ENCODE results near the gene LHX3. TPM values are rescaled to one million over a fixed set of nuclear protein-coding genes. Genes with fewer than 3 reads are reported as not detected.

LHX3 gene
- total and polyA plus RNA-seq, 2 experiments from 2014 or later = not detected

GRCh38 chr9:136222166-136222905 lies 17.4 kb upstream of the LHX3 start:
- TF ChIP-seq CTCF (IDR thresholded peaks at IDR 0.05; ENCODE audit: low read depth, low read length) = no peak
- no peak overlapping the region for H3K4me3 ChIP-seq
- H3K27ac ChIP-seq = no peak overlapping the region
- no peaks in the 10 kb centered on the region for H3K4me1 ChIP-seq (ENCODE audit: low read depth)
- DNase-seq (ENCODE audit: low read depth in 1 of 2, low spot score in 1 of 2) = no peak
- no peaks in the 10 kb centered on the region for H3K36me3 ChIP-seq
- H3K9me3 ChIP-seq (ENCODE audit: low read depth) = no peaks in the 10 kb centered on the region
- H3K27me3 ChIP-seq = no peaks in the 10 kb centered on the region

- DNase-seq (ENCODE audit: low read depth in 1 of 2, low spot score in 1 of 2) = peak in 1 of 2 donors; percentile 41
- Histone ChIP-seq H3K27me3 (no peaks in the 10 kb centered on the region), H3K27ac (no peak overlapping the region), H3K36me3 (no peaks in the 10 kb centered on the region), H3K4me3 (no peak overlapping the region), H3K4me1 (ENCODE audit: low read depth) (no peaks in the 10 kb centered on the region), H3K9me3 (ENCODE audit: low read depth) (no peaks in the 10 kb centered on the region)
- no peak for TF ChIP-seq CTCF (IDR thresholded peaks at IDR 0.05; ENCODE audit: low read depth, low read length)
Measured at GRCh38 chr9:136220017-136220729, 15.2 kb upstream of the LHX3 start.

GRCh38 chr9:136219276-136219675 lies 14.3 kb upstream of the LHX3 start:
- TF ChIP-seq CTCF (IDR thresholded peaks at IDR 0.05; ENCODE audit: low read depth, low read length) = no peak
- Histone ChIP-seq H3K27ac (no peak overlapping the region), H3K4me1 (ENCODE audit: low read depth) (no peaks in the 10 kb centered on the region), H3K27me3 (no peaks in the 10 kb centered on the region), H3K9me3 (ENCODE audit: low read depth) (no peaks in the 10 kb centered on the region), H3K36me3 (peaks cover 3% of the 10 kb centered on the region), H3K4me3 (no peak overlapping the region)
- DNase-seq (ENCODE audit: low read depth in 1 of 2, low spot score in 1 of 2) = peak in 1 of 2 donors; percentile 19

GRCh38 chr9:136218673-136219072 lies 13.7 kb upstream of the LHX3 start:
- no peaks in the 10 kb centered on the region for H3K4me1 ChIP-seq (ENCODE audit: low read depth)
- no peaks in the 10 kb centered on the region for H3K9me3 ChIP-seq (ENCODE audit: low read depth)
- H3K27me3 ChIP-seq = no peaks in the 10 kb centered on the region
- peaks cover 3% of the 10 kb centered on the region for H3K36me3 ChIP-seq
- H3K27ac ChIP-seq = no peak overlapping the region
- H3K4me3 ChIP-seq = no peak overlapping the region
- TF ChIP-seq CTCF (IDR thresholded peaks at IDR 0.05; ENCODE audit: low read depth, low read length) = no peak
- no peak for DNase-seq (ENCODE audit: low read depth in 1 of 2, low spot score in 1 of 2)

GRCh38 chr9:136218271-136218670 lies 13.3 kb upstream of the LHX3 start:
- H3K27me3 ChIP-seq = no peaks in the 10 kb centered on the region
- H3K4me1 ChIP-seq (ENCODE audit: low read depth) = no peaks in the 10 kb centered on the region
- no peaks in the 10 kb centered on the region for H3K9me3 ChIP-seq (ENCODE audit: low read depth)
- H3K36me3 ChIP-seq = peaks cover 3% of the 10 kb centered on the region
- no peak for DNase-seq (ENCODE audit: low read depth in 1 of 2, low spot score in 1 of 2)
- no peak overlapping the region for H3K4me3 ChIP-seq
- H3K27ac ChIP-seq = no peak overlapping the region
- TF ChIP-seq CTCF (IDR thresholded peaks at IDR 0.05; ENCODE audit: low read depth, low read length) = no peak
